ENCODE results near the gene MYL11.

The MYL11 gene

GRCh38 chr16:30355144-30355953 is 19.3 kb upstream of the MYL11 start, which contains the start of gene CD2BP2 (continued):
- TF ChIP-seq ZNF280D (tag by site-specific recombination; IDR thresholded peaks at IDR 0.05) (no peak), ZXDB (tag by site-specific recombination; IDR thresholded peaks at IDR 0.05) (peak; percentile 92), ZNF155 (tag by site-specific recombination; IDR thresholded peaks at IDR 0.05) (no peak), ZNF660 (tag by site-specific recombination; IDR thresholded peaks at IDR 0.05) (peak; percentile 32; the same call in 1 of the 2 replicates), ZNF76 (tag by site-specific recombination; IDR thresholded peaks at IDR 0.05; ENCODE audit: borderline replicate concordance, low read depth) (peak; percentile 77; the same call in 1 of the 2 replicates), GFI1B (tag by site-specific recombination; IDR thresholded peaks at IDR 0.05) (no peak; the same call in 1 of the 2 replicates), ZNF843 (tag by site-specific recombination; IDR thresholded peaks at IDR 0.05) (peak; percentile 38), ZNF529 (tag by site-specific recombination; IDR thresholded peaks at IDR 0.05; ENCODE audit: insufficient replicate concordance) (no peak), ZNF561 (tag by site-specific recombination; IDR thresholded peaks at IDR 0.05; ENCODE audit: borderline replicate concordance) (peak; percentile 75), ZNF174 (tag by site-specific recombination; IDR thresholded peaks at IDR 0.05) (no peak), SETDB1 (IDR thresholded peaks at IDR 0.05; ENCODE audit: insufficient read length, low read length) (no peak), ZNF544 (tag by site-specific recombination; IDR thresholded peaks at IDR 0.05) (no peak), ZNF157 (tag by site-specific recombination; IDR thresholded peaks at IDR 0.05) (no peak), INSM2 (tag by site-specific recombination; IDR thresholded peaks at IDR 0.05) (peak; percentile 98), ZNF449 (tag by site-specific recombination; IDR thresholded peaks at IDR 0.05) (0 out of 2 replicates have a peak, but pooled peaks have one; percentile 25), PRDM2 (tag by site-specific recombination; IDR thresholded peaks at IDR 0.05; ENCODE audit: borderline replicate concordance) (no peak; the same call in 1 of the 2 replicates), ZNF23 (tag by site-specific recombination; IDR thresholded peaks at IDR 0.05; ENCODE audit: borderline replicate concordance) (no peak), GLIS1 (tag by site-specific recombination; IDR thresholded peaks at IDR 0.05) (no peak; the same call in 1 of the 2 replicates), FEZF1 (tag by site-specific recombination; IDR thresholded peaks at IDR 0.05) (no peak; the same call in 1 of the 2 replicates), EGR2 (tag by site-specific recombination; IDR thresholded peaks at IDR 0.05; ENCODE audit: low read depth) (peak; percentile 89), ZNF645 (tag by site-specific recombination; IDR thresholded peaks at IDR 0.05) (peak; percentile 30; the same call in 1 of the 2 replicates), ZFP41 (tag by site-specific recombination; IDR thresholded peaks at IDR 0.05; ENCODE audit: borderline replicate concordance) (no peak), HOXD13 (CRISPR knock-in tag; IDR thresholded peaks at IDR 0.05; ENCODE audit: borderline replicate concordance) (no peak), PBX3 (CRISPR knock-in tag; IDR thresholded peaks at IDR 0.05) (0 out of 2 replicates have a peak, but pooled peaks have one; percentile 4)

Measured in HEK293 (cell line).